Endothelial cell of umbilical vein (primary cell): ENCODE data around the gene BHLHE23. TPM values are rescaled to one million over a fixed set of nuclear protein-coding genes. Genes with fewer than 3 reads are reported as not detected.

Experiments
- BruUV-seq: library from RNA; stranded (reverse); fragments of 400-500 nt; replicated peaks from 2 replicates; lab custom pipeline; 2021; lab: Mats Ljungman, UMichigan
- CTCF ChIA-PET: fragments of 300-600, 350-600 bp; sonication (Branson Sonifier 250); formaldehyde crosslinking; loops from one replicate; lab custom pipeline; 2021; ENCODE audit warnings: antibody characterized with exemption, inconsistent platforms; lab: Charles Lee
- POLR2A ChIA-PET: fragments of 300-600, 350-600 bp; sonication (Branson Sonifier 250); formaldehyde crosslinking; loops from one replicate; lab custom pipeline; 2021; ENCODE audit warnings: antibody characterized with exemption, inconsistent platforms; lab: Charles Lee
- DNase-seq: peaks from one replicate; pipeline ENCODE4 v3.0.0-alpha.2; 2011; ENCODE audit warnings: low read depth, low spot score
- FAIRE-seq: peaks from 2 replicates; lab custom pipeline; 2011; peaks lifted over from hg19 to GRCh38; lab: Jason Lieb, UNC
- H2AFZ ChIP-seq: 2 replicates; pipeline ENCODE4 v1.6.0; 2012; ENCODE audit warnings: low read depth, low read length, control low read depth, inconsistent platforms
- H3K27ac ChIP-seq: 2 replicates; pipeline ENCODE4 v1.5.1; 2011; ENCODE audit warnings: low read depth, mild to moderate bottlenecking, control low read depth, low read length, moderate library complexity; ENCODE audit not compliant: insufficient read depth
- H3K27me3 ChIP-seq, 2 experiments: 2 replicates each; pipeline versions ENCODE4 v1.6.0 to v1.6.1; 2011; ENCODE audit warnings: low read length in 2 of 2, mixed read lengths in 1 of 2; ENCODE audit not compliant: control insufficient read depth in 2 of 2, insufficient read depth in 2 of 2
- H3K36me3 ChIP-seq, 2 experiments: 2 replicates in 1 of 2; 3 replicates in 1 of 2; pipeline ENCODE4 v1.5.1; 2011; ENCODE audit warnings: low read length in 2 of 2, mild to moderate bottlenecking in 1 of 2, moderate library complexity in 1 of 2; ENCODE audit not compliant: control insufficient read depth in 2 of 2, insufficient read depth in 2 of 2; ENCODE audit errors: extremely low read depth in 1 of 2
- H3K4me1 ChIP-seq: 3 replicates; pipeline ENCODE4 v1.5.1; 2011; ENCODE audit warnings: mild to moderate bottlenecking, low read length; ENCODE audit not compliant: control insufficient read depth, insufficient read depth; ENCODE audit errors: extremely low read depth
- H3K4me2 ChIP-seq: 2 replicates; pipeline ENCODE4 v1.6.1; 2011; ENCODE audit warnings: low read length, control low read depth, mixed read lengths; ENCODE audit not compliant: insufficient read depth
- H3K4me3 ChIP-seq, 3 experiments: fragments of 200-600 bp in 1 of 3; sonication (generic), shearing (Covaris generic) in 1 of 3; replicated peaks in 1 of 3; 2 replicates each; pipeline ENCODE4 v1.5.1; 2011 to 2016; ENCODE audit warnings: control low read depth in 3 of 3, low read length in 3 of 3, mild to moderate bottlenecking in 2 of 3, inconsistent platforms in 1 of 3, low read depth in 1 of 3, moderate library complexity in 1 of 3; ENCODE audit not compliant: insufficient read depth in 1 of 3
- H3K79me2 ChIP-seq: 2 replicates; pipeline ENCODE4 v1.6.0; 2012; ENCODE audit warnings: low read length, inconsistent platforms; ENCODE audit not compliant: control insufficient read depth, insufficient read depth
- H3K9ac ChIP-seq: replicated peaks from 2 replicates; pipeline ENCODE3; 2011; ENCODE audit warnings: low read length, control low read depth; ENCODE audit not compliant: insufficient read depth; ENCODE audit errors: extremely low read depth
- H3K9me1 ChIP-seq: replicated peaks from 3 replicates; pipeline ENCODE4 v1.6.0; 2011; ENCODE audit warnings: mild to moderate bottlenecking, low read length; ENCODE audit not compliant: control insufficient read depth, insufficient read depth; ENCODE audit errors: extremely low read depth
- H3K9me3 ChIP-seq: replicated peaks from 2 replicates; pipeline ENCODE4 v1.5.1; 2012; ENCODE audit warnings: low read length, inconsistent platforms; ENCODE audit not compliant: control insufficient read depth, insufficient read depth
- H4K20me1 ChIP-seq: replicated peaks from 2 replicates; pipeline ENCODE3; 2011; ENCODE audit warnings: mild to moderate bottlenecking, low read length; ENCODE audit not compliant: control insufficient read depth, insufficient read depth; ENCODE audit errors: extremely low read depth
- EZH2 ChIP-seq: IDR thresholded peaks from 2 replicates; pipeline ENCODE4 v1.6.1; 2012; ENCODE audit warnings: borderline replicate concordance, low read depth, mild to moderate bottlenecking, moderate library complexity, low read length, inconsistent platforms; ENCODE audit not compliant: severe bottlenecking
- FOS ChIP-seq: IDR thresholded peaks from 2 replicates; pipeline ENCODE4 v1.6.1; 2011; ENCODE audit warnings: mild to moderate bottlenecking, low read length, moderate library complexity, borderline replicate concordance; ENCODE audit not compliant: insufficient read depth
- GATA2 ChIP-seq: IDR thresholded peaks from 2 replicates; pipeline ENCODE4 v1.7.0; 2011; ENCODE audit warnings: low read depth, mild to moderate bottlenecking, moderate library complexity, mixed read lengths, low read length; ENCODE audit not compliant: insufficient read length, insufficient read depth
- JUN ChIP-seq: IDR thresholded peaks from 2 replicates; pipeline ENCODE4 v1.6.1; 2011; ENCODE audit warnings: borderline replicate concordance, low read depth; ENCODE audit not compliant: insufficient read length, insufficient read depth
- MYC ChIP-seq: IDR thresholded peaks from one replicate; pipeline ENCODE4 v1.6.1; 2011; ENCODE audit warnings: mild to moderate bottlenecking, low read depth, low read length
- POLR2A ChIP-seq: IDR thresholded peaks from 2 replicates; pipeline ENCODE4 v1.6.1; 2012; ENCODE audit warnings: low read depth, mild to moderate bottlenecking, control low read depth, low read length
- POLR2AphosphoS5 ChIP-seq: IDR thresholded peaks from 2 replicates; pipeline ENCODE4 v1.6.1; 2012; ENCODE audit warnings: low read depth, mild to moderate bottlenecking, control low read depth, low read length, moderate library complexity; ENCODE audit not compliant: insufficient read depth
- dilution Hi-C: fragments of 300-500 bp; cut with MboI; formaldehyde crosslinking; loops from one replicate; pipeline ENCODE4 v1.15.0; 2019; ENCODE audit warnings: low sequenced_read_pairs; ENCODE audit not compliant: extremely low pct_ligation_motif_present
- intact Hi-C: fragments of 100-400 bp; cut with micrococcal nuclease; formaldehyde crosslinking; loops from one replicate; pipeline ENCODE4 v1.10.0; 2022
- polyA plus RNA-seq, 4 experiments: library from polyadenylated mRNA; depleted of rRNA in 3 of 4; stranded (reverse) in 3 of 4; unstranded in 1 of 4; fragments of >200 nt; gene quantifications; 2 replicates each; pipeline versions ENCODE4 v1.2.1 to v1.2.3, GENCODE V29; 2011 to 2012; ENCODE audit warnings: missing spikeins in 1 of 4
- total RNA-seq: library from RNA; stranded (reverse); gene quantifications from 2 replicates; pipeline ENCODE4 v1.2.3, GENCODE V29; 2021
- TF ChIP-seq, protein P1 (sequence below), 2 donors: IDR thresholded peaks; 1 replicate in 1 of 2; 2 replicates in 1 of 2; pipeline ENCODE4 v1.5.1; 2011; ENCODE audit warnings: low read length in 2 of 2, mild to moderate bottlenecking in 2 of 2, moderate library complexity in 2 of 2, control low read depth in 1 of 2, inconsistent platforms in 1 of 2, low read depth in 1 of 2; ENCODE audit not compliant: insufficient read depth in 1 of 2; ENCODE audit errors: extremely low read depth in 1 of 2
- TF ChIP-seq, protein P2 (sequence below): IDR thresholded peaks from 2 replicates; pipeline ENCODE4 v1.6.1; 2011; ENCODE audit not compliant: insufficient read depth, insufficient read length

Gene BHLHE23
- total and polyA plus RNA-seq, 2 donors (not counting 3 experiments of a cell fraction or from before 2014, with no cell fraction given), result not detected

GRCh38 chr20:63021356-63022321, 14.9 kb upstream of the BHLHE23 start:
- Histone ChIP-seq H3K9ac (no peak overlapping the region), H3K27ac (no peak overlapping the region), H4K20me1 (no peaks in the 10 kb centered on the region), H3K79me2 (no peaks in the 10 kb centered on the region), H3K4me2 (no peak overlapping the region), H3K36me3 (no peaks in the 10 kb centered on the region), H3K4me1 (no peaks in the 10 kb centered on the region), H2AFZ (no peak overlapping the region), H3K9me1 (no peaks in the 10 kb centered on the region), H3K27me3 (peaks cover 8 to 18% of the 10 kb centered on the region in 2 experiments), H3K4me3 (no peak overlapping the region), H3K9me3 (no peaks in the 10 kb centered on the region)
- FAIRE-seq, result no peak
- ChIA-PET CTCF (no interaction called here), POLR2A (no interaction called here)
- TF ChIP-seq POLR2A, result no peak
- TF ChIP-seq EZH2, result no peak
- TF ChIP-seq, protein P1, sequence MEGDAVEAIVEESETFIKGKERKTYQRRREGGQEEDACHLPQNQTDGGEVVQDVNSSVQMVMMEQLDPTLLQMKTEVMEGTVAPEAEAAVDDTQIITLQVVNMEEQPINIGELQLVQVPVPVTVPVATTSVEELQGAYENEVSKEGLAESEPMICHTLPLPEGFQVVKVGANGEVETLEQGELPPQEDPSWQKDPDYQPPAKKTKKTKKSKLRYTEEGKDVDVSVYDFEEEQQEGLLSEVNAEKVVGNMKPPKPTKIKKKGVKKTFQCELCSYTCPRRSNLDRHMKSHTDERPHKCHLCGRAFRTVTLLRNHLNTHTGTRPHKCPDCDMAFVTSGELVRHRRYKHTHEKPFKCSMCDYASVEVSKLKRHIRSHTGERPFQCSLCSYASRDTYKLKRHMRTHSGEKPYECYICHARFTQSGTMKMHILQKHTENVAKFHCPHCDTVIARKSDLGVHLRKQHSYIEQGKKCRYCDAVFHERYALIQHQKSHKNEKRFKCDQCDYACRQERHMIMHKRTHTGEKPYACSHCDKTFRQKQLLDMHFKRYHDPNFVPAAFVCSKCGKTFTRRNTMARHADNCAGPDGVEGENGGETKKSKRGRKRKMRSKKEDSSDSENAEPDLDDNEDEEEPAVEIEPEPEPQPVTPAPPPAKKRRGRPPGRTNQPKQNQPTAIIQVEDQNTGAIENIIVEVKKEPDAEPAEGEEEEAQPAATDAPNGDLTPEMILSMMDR (IDR thresholded peaks at IDR 0.05; ENCODE audit: extremely low read depth in 1 of 2, insufficient read depth in 1 of 2, low read depth in 1 of 2, low read length in 2 of 2), result no peak
- no peak for TF ChIP-seq POLR2AphosphoS5
- TF ChIP-seq GATA2, result no peak
- TF ChIP-seq, protein P2, sequence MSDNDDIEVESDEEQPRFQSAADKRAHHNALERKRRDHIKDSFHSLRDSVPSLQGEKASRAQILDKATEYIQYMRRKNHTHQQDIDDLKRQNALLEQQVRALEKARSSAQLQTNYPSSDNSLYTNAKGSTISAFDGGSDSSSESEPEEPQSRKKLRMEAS, result no peak
- no peak for TF ChIP-seq MYC
- TF ChIP-seq JUN, result no peak
- no peak for TF ChIP-seq FOS
- no peak for DNase-seq
- intact Hi-C loops (no loop called here), dilution Hi-C loops (no loop called here)
- BruUV-seq, result no TSS peak
